Stimulated activated CD4-positive, alpha-beta T cell treated with anti-CD3 and anti-CD28 coated beads, Interleukin-2, amount 100 ng/mL, for 48 hours (primary cell): ENCODE data around the gene THSD7A.

Source experiments
- DNase-seq, 2 donors: peaks; one replicate each; pipeline ENCODE4 v3.0.0-alpha.2; 2020

THSD7A gene

GRCh38 chr7:11623093-11623678 lies 208.8 kb downstream of the THSD7A start:
- no peak for DNase-seq

- DNase-seq, result no peak
Measured at GRCh38 chr7:11620406-11621253, 211.4 kb downstream of the THSD7A start.

DNA sequence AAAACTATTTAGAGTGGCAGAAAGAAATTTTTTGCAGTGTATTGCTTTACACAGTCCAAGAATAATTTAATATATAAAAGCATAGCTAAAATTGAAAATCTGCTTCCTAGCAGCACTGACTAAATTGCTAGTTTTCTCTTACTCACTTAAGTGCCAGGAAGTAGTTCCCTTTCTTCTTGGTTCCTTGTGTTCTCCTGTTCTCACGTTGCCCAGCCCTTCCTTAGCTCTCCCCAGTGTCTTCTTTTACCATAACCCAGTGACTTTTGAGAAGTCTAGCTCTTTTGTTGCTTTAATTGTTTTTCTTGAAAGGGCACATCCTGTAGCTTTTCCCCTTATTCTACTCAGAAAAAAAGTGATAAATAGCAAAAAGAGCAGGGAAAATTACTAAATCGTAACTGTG lies 215.5 kb downstream of the THSD7A start:
- no peak for DNase-seq

DNA sequence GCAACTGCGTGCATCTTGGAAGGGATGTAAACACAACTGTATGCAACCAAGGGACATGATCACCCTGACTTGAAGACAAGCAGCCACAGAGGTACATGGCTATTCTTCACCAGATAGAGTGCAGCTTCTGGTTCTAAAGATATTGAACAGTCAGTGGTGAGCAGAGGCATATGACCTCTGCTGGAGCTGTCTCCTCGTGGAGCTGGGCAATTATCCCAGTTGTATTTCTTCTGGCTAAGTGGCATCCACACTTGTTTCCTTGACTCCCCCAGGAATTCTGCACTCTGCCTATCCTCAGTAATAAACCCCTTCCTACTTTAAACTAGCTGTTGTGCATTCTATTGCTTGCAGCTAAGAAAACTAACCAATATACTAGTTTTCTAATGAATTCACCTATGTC lies 216.8 kb downstream of the THSD7A start:
- no peak for DNase-seq

DNA sequence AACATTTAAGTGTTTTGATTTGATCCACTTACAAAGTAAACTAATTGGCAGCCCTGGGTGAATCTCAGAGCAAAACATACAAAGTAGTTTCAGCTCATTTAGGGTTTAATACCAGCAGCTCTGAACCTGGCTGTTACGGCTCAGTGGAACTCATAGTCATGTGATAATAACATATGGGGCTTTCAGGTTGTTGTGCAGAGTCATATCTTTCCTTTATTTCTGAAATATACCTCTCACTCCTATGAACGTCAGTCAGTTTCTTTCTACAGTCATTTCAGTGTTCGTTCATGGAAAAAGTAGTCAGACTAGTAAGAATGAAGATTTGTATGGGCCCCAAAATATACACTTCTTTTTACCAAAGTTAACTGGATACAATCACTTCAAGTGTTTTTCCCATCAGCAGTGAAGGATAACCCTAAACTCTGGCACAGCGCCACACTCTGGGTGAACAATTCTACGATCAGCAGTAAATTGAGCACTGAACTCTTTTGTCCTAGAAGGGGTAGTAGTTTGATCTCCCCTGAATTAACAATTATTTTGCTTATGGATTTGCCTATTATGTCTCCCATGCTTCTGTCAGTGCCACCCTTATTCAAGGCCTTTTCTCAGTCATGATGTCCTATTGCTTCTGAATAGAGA lies 218.6 kb downstream of the THSD7A start:
- no peak for DNase-seq

DNA sequence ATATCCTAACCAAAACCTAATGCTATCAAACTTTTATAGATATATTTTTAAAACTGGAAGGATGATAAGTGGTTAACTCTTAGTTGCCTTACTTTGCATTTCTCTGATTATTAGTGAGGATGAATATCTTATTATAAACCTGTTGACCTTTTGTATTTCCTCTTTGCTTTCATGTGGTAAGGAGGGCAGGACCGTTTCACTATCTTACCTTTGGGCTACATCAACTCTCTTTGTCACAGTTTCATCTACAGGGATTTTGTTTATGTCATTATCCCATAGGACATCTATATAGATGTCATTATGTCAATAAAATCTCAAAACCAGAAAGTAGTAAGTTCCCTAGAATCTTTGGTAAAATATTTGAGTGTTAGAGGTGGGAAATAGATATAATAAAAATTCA lies 219.3 kb downstream of the THSD7A start:
- no peak for DNase-seq

GRCh38 chr7:11609096-11609670 lies 222.8 kb downstream of the THSD7A start:
- DNase-seq, result no peak

DNA sequence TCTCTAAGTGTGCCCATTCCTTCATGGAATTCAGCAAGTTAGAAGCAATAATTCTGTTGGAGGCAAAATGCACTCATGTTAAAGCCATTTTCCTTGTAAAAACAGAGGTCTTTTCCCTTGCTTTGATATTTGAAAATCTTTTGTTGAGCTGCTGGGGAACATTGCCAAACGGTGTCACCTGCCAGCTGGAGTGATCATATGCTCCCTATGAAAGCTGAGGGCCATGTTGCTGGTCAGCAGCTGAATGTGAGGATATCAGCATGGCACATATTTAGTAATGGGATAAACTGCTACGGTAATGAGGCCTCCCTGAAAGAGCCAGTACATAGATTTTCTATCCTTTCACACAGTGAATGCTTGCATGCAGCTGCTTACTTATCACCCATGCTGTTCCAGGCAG lies 224.3 kb downstream of the THSD7A start:
- no peak for DNase-seq

GRCh38 chr7:11605749-11606148 lies 226.2 kb downstream of the THSD7A start:
- DNase-seq, result no peak

DNA sequence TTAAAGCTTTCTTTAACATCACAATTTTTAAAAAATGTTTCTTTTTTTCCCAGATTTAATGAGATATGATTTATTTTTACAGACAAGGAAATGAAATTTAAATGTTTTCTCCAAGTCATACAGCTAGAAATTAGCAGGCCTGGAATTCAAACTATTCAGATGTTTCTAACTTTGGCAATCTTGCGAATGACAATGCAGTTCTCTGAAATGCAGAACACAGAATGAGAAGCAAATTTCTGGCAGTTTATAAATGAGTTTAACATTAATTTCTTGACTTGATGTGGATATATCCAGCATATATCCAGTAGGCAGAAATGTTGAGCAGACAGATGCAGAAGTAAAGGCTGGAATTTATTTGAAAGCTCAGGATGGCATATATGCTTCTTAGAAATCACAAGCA lies 227.5 kb downstream of the THSD7A start:
- DNase-seq, result no peak

GRCh38 chr7:11601761-11602160 lies 230.2 kb downstream of the THSD7A start:
- no peak for DNase-seq

GRCh38 chr7:11593322-11593721 lies 238.7 kb downstream of the THSD7A start:
- no peak for DNase-seq

DNA sequence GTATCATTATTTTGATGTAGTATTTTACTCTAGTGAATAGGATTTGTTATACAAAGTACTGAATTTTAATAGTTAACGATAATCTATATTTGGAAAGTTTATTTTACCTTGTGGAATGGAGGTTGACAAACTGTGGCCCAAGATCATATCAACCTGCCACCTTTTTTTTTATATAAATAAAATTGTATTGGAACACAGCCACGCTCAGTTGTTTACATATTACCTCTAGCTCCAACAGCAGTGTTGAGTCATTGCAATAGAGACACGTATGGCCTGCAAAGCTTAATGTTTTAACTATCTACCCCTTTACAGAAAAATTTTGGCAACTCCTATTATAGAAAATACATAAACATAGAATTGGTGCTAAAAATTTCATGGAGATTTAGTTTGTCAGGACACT lies 239.3 kb downstream of the THSD7A start:
- DNase-seq, result no peak

- no peak for DNase-seq
Measured at GRCh38 chr7:11591943-11592342, 240.1 kb downstream of the THSD7A start.

GRCh38 chr7:11591055-11591633 lies 240.9 kb downstream of the THSD7A start:
- no peak for DNase-seq

- no peak for DNase-seq
Measured at GRCh38 chr7:11589251-11589650, 242.7 kb downstream of the THSD7A start.

- no peak for DNase-seq
Measured at GRCh38 chr7:11587814-11588213, 244.2 kb downstream of the THSD7A start.

- no peak for DNase-seq
Measured at GRCh38 chr7:11587048-11587447, 244.9 kb downstream of the THSD7A start.

DNA sequence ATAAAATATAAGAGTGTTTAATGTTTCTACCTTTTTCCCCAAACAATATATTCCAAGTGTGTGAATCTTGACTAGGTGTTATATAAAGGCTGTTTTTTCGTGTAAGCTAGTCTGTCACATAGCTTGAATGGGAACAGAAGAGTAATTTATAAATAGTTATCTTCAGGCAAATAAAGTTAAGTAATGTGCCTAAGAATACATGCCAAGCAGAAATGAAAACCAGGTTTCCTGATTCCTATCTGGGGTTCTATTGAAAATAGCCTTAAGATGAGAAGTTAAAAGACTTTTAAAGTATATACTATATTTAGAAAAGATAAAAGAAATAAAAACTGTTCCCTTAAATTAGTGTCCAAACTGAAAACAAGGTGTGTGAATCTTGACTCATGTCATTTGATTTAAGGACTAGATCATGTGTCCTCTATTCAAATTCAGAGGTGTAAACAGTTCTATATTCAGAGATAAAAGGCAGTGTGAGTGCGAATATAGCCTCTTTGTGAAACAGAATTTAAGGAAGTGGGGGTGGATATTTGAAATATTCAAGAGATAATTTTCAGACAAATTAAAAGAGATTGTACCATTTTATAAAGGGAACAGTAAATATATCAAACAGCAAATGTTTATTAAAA lies 247.5 kb downstream of the THSD7A start:
- DNase-seq, result no peak

DNA sequence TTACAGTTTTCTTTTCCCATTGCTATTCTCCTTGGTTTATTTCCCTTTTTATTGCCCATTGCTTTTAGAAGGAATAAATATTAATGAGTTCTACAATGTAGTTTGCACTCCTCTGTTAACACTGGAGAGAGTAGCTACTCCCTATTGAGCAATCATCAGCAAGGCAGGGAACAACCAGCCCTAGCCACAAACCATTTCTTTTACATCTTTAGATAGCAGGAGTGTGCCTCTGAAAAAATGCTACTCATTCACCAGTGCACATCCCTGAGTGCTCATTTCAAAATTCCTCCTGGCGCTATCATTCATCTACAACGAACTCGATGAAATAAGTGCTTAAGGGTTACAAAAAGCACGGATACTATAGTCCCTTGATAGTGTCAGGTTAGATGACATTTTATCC lies 252.9 kb downstream of the THSD7A start:
- no peak for DNase-seq

DNA sequence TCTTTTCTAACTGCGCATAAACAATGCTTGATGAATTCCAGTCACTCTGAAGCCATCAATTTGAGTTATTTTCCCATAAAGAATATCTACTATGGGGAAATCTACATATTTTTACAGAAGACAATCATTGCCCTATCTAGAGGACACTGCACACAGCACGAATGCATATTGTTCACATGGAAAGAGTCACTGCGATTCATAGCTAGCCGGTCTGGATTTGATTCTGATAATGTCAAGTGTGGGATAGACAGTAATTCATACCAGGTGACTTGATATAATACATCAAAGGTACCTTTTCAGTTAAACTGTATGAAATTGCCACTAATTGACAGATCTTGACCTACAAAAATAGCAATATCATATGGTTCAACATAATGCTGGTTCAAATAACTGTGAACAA lies 255.7 kb downstream of the THSD7A start:
- no peak for DNase-seq

- DNase-seq, result no peak
Measured at GRCh38 chr7:11573128-11573750, 258.8 kb downstream of the THSD7A start.
